Stimulated activated CD8-positive, alpha-beta memory T cell treated with anti-CD3 and anti-CD28 coated beads, Interleukin-4, amount 100 ng/mL, for 1 hour (primary cell): ENCODE results near the gene GPS1.

Source experiments
- DNase-seq, 2 donors: peaks; one replicate each; pipeline ENCODE4 v3.0.0-alpha.2; 2020; ENCODE audit warnings: low read depth in 2 of 2, low spot score in 1 of 2

GPS1 gene

GRCh38 chr17:82076785-82077591, 25.3 kb downstream of the GPS1 start:
- DNase-seq, result no peak

- no peak for DNase-seq
Measured at GRCh38 chr17:82077617-82078358, 26.1 kb downstream of the GPS1 start.

GRCh38 chr17:82078433-82078832, 26.7 kb downstream of the GPS1 start:
- no peak for DNase-seq

- no peak for DNase-seq
Measured at GRCh38 chr17:82079001-82079677, 27.4 kb downstream of the GPS1 start.

- no peak for DNase-seq
Measured at GRCh38 chr17:82080048-82080788, 28.5 kb downstream of the GPS1 start.

GRCh38 chr17:82080789-82081464, 29.2 kb downstream of the GPS1 start:
- DNase-seq, result no peak

GRCh38 chr17:82081546-82081945, 29.8 kb downstream of the GPS1 start:
- DNase-seq, result no peak

GRCh38 chr17:82081966-82082365, 30.3 kb downstream of the GPS1 start:
- no peak for DNase-seq

- no peak for DNase-seq
Measured at GRCh38 chr17:82082456-82082855, 30.8 kb downstream of the GPS1 start.

GRCh38 chr17:82083009-82083408, 31.3 kb downstream of the GPS1 start:
- no peak for DNase-seq

GRCh38 chr17:82083533-82084359, 32.0 kb downstream of the GPS1 start:
- DNase-seq, result no peak

GRCh38 chr17:82084373-82085030, 32.8 kb downstream of the GPS1 start:
- DNase-seq, result no peak

GRCh38 chr17:82085031-82085861, 33.5 kb downstream of the GPS1 start:
- DNase-seq, result no peak

GRCh38 chr17:82085931-82086764, 34.5 kb downstream of the GPS1 start:
- no peak for DNase-seq

- no peak for DNase-seq
Measured at GRCh38 chr17:82086941-82087906, 35.5 kb downstream of the GPS1 start.
